Testis (tissue), 3 donors: Measurements from ENCODE around the gene ADORA1. TPM values are rescaled to one million over a fixed set of nuclear protein-coding genes. Genes with fewer than 3 reads are reported as not detected.

Experiments used
- DNase-seq: peaks from one replicate; pipeline ENCODE4 v3.0.0-alpha.2; 2019
- H3K27ac ChIP-seq, 2 donors: fragments of 200-600 bp; sonication (generic); one replicate each; pipeline ENCODE4 v1.5.1; 2019
- H3K27me3 ChIP-seq: fragments of 200-600 bp; sonication (generic); one replicate; pipeline ENCODE4 v1.5.1; 2019
- H3K36me3 ChIP-seq: fragments of 200-600 bp; sonication (generic); one replicate; pipeline ENCODE4 v1.5.1; 2017; ENCODE audit warnings: low read depth; ENCODE audit errors: missing control alignments
- H3K4me1 ChIP-seq: fragments of 200-600 bp; sonication (generic); one replicate; pipeline ENCODE4 v1.5.1; 2019
- H3K4me3 ChIP-seq, 2 donors: fragments of 200-600 bp; sonication (generic); one replicate each; pipeline ENCODE4 v1.5.1; 2017 to 2019
- H3K9me3 ChIP-seq: fragments of 200-600 bp; sonication (generic); one replicate; pipeline ENCODE4 v1.5.1; 2017
- CTCF ChIP-seq, 3 experiments: fragments of 450-650 bp in 2 of 3; fragments of 200-600 bp in 1 of 3; sonication (generic) in 1 of 3; IDR thresholded peaks; one replicate each; pipeline ENCODE4 v1.5.1; 2016 to 2019; ENCODE audit warnings: antibody characterized with exemption in 3 of 3, mild to moderate bottlenecking in 2 of 3, moderate library complexity in 1 of 3
- POLR2A ChIP-seq: fragments of 450-650 bp; IDR thresholded peaks from one replicate; pipeline ENCODE4 v1.6.1; 2017; ENCODE audit warnings: antibody characterized with exemption, mild to moderate bottlenecking, moderate library complexity
- WGBS, 2 donors: methylation state at CpG; one replicate each; pipeline ENCODE4 v1.1.5; 2018; 5-methylcytosine and 5-hydroxymethylcytosine counted together
- intact Hi-C: fragments of 100-400 bp; cut with DNase I; formaldehyde crosslinking; loops from one replicate; pipeline ENCODE4 v1.15.1; 2023; ENCODE audit warnings: low total_unique reads
- polyA plus RNA-seq: library from polyadenylated mRNA; stranded (reverse); fragments of 350-450 nt; fragmentation: Illumina TruSeq; extraction: RNeasy Lipid Tissue Mini Kit (QIAGEN cat#74804); gene quantifications from one replicate; pipeline ENCODE4 v1.2.3, GENCODE V29; 2014; ENCODE audit warnings: low read depth, low replicate concordance; ENCODE audit not compliant: insufficient read depth
- total RNA-seq, 2 donors: library from RNA; depleted of rRNA; stranded (reverse); fragments of >200 nt; gene quantifications; one replicate each; pipeline ENCODE4 v1.2.3, GENCODE V29; 2016

Gene ADORA1
- total and polyA plus RNA-seq, 3 donors from 2014 or later = 43.2 to 68.6 (median 61.9) TPM

- no peak overlapping the region for H3K27ac ChIP-seq
- no peak for DNase-seq
- WGBS, 2 donors = 80 to 95% methylated on average over 7 of the region's 7 CpGs
- H3K4me3 ChIP-seq = no peak overlapping the region
- H3K27me3 ChIP-seq = no peaks in the 10 kb centered on the region
- intact Hi-C loops = no loop called here
- no peaks in the 10 kb centered on the region for H3K36me3 ChIP-seq
- no peaks in the 10 kb centered on the region for H3K9me3 ChIP-seq
- TF ChIP-seq CTCF (IDR thresholded peaks at IDR 0.05) (no peak), POLR2A (no peak)
- peaks cover 12% of the 10 kb centered on the region for H3K4me1 ChIP-seq
Measured at GRCh38 chr1:203189951-203190352, 62.4 kb downstream of the ADORA1 start.

- TF ChIP-seq CTCF (IDR thresholded peaks at IDR 0.05) (no peak), POLR2A (no peak)
- intact Hi-C loops = no loop called here
- DNase-seq = no peak
- 84 to 100% methylated on average over 2 of the region's 2 CpGs for WGBS, 2 donors
- Histone ChIP-seq H3K36me3 (no peaks in the 10 kb centered on the region), H3K4me3 (no peak overlapping the region), H3K27ac (no peak overlapping the region), H3K4me1 (peaks cover 12% of the 10 kb centered on the region), H3K27me3 (no peaks in the 10 kb centered on the region), H3K9me3 (no peaks in the 10 kb centered on the region)
Measured at GRCh38 chr1:203190949-203191348, 63.4 kb downstream of the ADORA1 start.

GRCh38 chr1:203196371-203196770, 68.8 kb downstream of the ADORA1 start:
- no peak for TF ChIP-seq POLR2A
- no peak for TF ChIP-seq CTCF (IDR thresholded peaks at IDR 0.05)
- Histone ChIP-seq H3K9me3 (no peaks in the 10 kb centered on the region), H3K27ac (no peak overlapping the region), H3K4me1 (no peaks in the 10 kb centered on the region), H3K27me3 (no peaks in the 10 kb centered on the region), H3K36me3 (no peaks in the 10 kb centered on the region), H3K4me3 (no peak overlapping the region)
- 90 to 100% methylated on average over 1 to 3 of the region's 3 CpGs for WGBS, 2 donors
- intact Hi-C loops = no loop called here
- no peak for DNase-seq

GRCh38 chr1:203197625-203198024, 70.1 kb downstream of the ADORA1 start:
- intact Hi-C loops = no loop called here
- Histone ChIP-seq H3K27ac (no peak overlapping the region), H3K27me3 (no peaks in the 10 kb centered on the region), H3K9me3 (no peaks in the 10 kb centered on the region), H3K36me3 (no peaks in the 10 kb centered on the region), H3K4me1 (no peaks in the 10 kb centered on the region), H3K4me3 (no peak overlapping the region)
- 70 to 80% methylated on average over 3 of the region's 3 CpGs for WGBS, 2 donors
- no peak for DNase-seq
- TF ChIP-seq POLR2A = no peak
- TF ChIP-seq CTCF (IDR thresholded peaks at IDR 0.05) = no peak

- no peak overlapping the region for H3K4me3 ChIP-seq
- no peaks in the 10 kb centered on the region for H3K9me3 ChIP-seq
- H3K27me3 ChIP-seq = no peaks in the 10 kb centered on the region
- no peak for DNase-seq
- no peak overlapping the region for H3K27ac ChIP-seq
- intact Hi-C loops = no loop called here
- TF ChIP-seq CTCF (IDR thresholded peaks at IDR 0.05) (no peak), POLR2A (no peak)
- WGBS, 2 donors = 93 to 96% methylated on average over 2 to 3 of the region's 3 CpGs
- no peaks in the 10 kb centered on the region for H3K4me1 ChIP-seq
- H3K36me3 ChIP-seq = no peaks in the 10 kb centered on the region
Measured at GRCh38 chr1:203199002-203199401, 71.5 kb downstream of the ADORA1 start.
